CD4-positive, alpha-beta T cell treated with Interleukin-6 at 100 ng/mL for 8 hours (primary cell): ENCODE results near the gene VSTM4.

ENCODE experiments used
- DNase-seq: peaks from one replicate; pipeline ENCODE4 v3.0.0-alpha.2; 2020; ENCODE audit warnings: mixed read lengths, low spot score

The VSTM4 gene

GRCh38 chr10:49141541-49142332, 26.4 kb upstream of the VSTM4 start:
- no peak for DNase-seq

GRCh38 chr10:49140304-49141177, 25.2 kb upstream of the VSTM4 start:
- no peak for DNase-seq

DNA sequence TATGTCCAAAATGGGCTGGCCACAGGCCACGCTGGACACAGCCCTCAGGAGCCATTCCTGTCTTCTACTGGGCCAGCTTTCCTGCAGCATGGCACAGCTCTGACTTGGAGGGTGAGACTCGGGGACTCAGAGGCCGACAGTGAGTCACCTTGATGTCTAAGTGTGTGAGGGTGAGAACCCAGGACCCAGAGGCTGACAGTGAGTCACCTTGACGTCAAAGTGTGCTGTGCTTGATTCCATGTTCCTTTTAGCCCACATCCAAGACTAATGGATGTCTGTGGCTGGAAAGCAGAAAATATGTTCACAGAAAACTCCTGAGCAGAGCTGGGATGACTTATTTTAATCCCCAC, 24.5 kb upstream of the VSTM4 start:
- DNase-seq, result no peak

- no peak for DNase-seq
Observed at GRCh38 chr10:49139028-49139845, 23.9 kb upstream of the VSTM4 start.

- no peak for DNase-seq
Observed at GRCh38 chr10:49138361-49138891, 23.1 kb upstream of the VSTM4 start.

GRCh38 chr10:49136525-49136924, 21.2 kb upstream of the VSTM4 start:
- no peak for DNase-seq

GRCh38 chr10:49135575-49136313, 20.4 kb upstream of the VSTM4 start:
- no peak for DNase-seq

GRCh38 chr10:49134327-49134726, 19.0 kb upstream of the VSTM4 start:
- no peak for DNase-seq

GRCh38 chr10:49133706-49134248, 18.5 kb upstream of the VSTM4 start, which contains the start of gene FAM170B:
FAM170B (minus strand) TSS chr10:49134021; CDS start chr10:49133918, 103 bp downstream.
- DNase-seq, result no peak

GRCh38 chr10:49132362-49132737, 17.0 kb upstream of the VSTM4 start:
- DNase-seq, result no peak

DNA sequence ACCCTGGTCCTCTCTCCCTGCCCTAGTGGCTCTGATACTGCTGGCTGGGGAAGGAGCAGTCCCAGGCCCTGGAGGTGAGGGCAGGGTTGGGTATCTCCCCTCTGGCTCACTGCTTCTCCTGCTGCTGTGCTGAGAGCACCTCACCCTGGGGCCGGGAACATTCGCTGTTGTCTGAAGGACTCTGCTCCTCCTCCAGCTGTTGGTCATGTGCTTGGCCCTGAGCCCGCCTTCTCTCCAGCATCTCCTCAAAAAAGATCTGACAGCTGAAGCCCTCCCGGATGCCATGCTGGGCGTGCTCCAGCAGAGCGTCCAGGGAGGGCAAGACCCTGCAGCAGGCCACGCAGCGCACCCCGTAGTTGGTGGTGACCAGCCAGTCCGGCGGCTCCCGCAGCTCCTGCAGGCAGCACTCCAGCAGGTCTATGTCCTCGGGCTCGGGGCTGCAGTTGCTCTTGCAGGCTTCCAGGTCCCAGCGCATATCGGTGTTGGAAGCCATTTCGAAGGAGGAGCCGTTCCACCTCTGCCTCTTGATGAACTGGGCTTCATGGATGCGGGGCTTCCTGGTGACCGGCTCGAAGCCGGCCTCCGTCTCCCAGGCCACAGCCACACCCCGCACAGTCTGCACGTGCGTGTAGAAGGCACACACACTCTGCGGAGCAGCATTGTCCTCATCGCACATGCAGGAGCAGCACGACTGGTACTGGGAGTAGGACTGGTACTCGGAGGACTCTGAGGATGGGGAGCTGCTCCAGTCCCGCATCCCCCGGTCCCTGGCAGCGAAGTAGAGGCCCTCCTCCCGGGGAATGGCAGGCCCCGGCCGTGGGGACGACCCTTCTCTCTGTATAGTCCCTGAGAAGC, 16.4 kb upstream of the VSTM4 start:
- DNase-seq, result no peak

DNA sequence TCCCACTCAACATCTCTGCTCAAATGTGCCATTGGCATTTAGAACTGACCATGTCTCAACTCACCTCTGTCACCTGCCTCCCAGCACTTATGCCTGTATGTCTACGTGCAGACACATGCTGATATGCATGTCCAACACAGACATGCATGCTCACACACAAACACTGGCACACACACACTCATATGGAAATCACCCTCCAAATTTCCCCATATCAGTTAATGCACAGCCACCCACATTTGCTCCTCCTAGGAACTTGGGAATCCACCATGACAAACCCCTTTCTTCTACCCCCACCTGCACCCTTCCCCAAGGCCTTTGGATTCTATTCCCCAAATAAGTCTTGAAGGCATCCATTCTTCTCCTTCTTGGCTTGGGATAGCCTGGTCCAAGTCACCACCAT, 14.1 kb upstream of the VSTM4 start:
- DNase-seq, result no peak

GRCh38 chr10:49128854-49129253, 13.5 kb upstream of the VSTM4 start:
- DNase-seq, result no peak

GRCh38 chr10:49123981-49124950, 8.9 kb upstream of the VSTM4 start:
- DNase-seq, result no peak

GRCh38 chr10:49120911-49121310, 5.6 kb upstream of the VSTM4 start:
- no peak for DNase-seq

DNA sequence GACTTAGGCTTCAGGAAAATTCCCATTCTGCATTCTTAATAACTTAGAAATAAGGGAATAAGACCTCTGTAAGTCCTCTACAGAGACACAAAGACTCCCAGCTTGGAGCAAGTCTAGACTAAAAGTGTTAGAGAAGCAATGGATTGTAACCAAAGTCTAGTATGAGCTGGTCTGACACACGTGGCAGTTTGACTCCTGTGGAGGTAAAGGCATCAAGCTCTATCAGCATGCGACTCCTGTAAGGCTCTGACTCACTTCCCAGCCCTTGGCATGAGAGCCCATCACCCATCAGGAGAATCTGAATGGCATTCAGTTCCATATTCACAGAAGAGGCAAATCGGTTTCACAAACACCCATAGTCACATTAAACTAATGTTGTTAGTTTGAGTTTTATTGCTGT, 4.4 kb upstream of the VSTM4 start:
- DNase-seq, result no peak

- no peak for DNase-seq
Observed at GRCh38 chr10:49118430-49119074, 3.2 kb upstream of the VSTM4 start.

DNA sequence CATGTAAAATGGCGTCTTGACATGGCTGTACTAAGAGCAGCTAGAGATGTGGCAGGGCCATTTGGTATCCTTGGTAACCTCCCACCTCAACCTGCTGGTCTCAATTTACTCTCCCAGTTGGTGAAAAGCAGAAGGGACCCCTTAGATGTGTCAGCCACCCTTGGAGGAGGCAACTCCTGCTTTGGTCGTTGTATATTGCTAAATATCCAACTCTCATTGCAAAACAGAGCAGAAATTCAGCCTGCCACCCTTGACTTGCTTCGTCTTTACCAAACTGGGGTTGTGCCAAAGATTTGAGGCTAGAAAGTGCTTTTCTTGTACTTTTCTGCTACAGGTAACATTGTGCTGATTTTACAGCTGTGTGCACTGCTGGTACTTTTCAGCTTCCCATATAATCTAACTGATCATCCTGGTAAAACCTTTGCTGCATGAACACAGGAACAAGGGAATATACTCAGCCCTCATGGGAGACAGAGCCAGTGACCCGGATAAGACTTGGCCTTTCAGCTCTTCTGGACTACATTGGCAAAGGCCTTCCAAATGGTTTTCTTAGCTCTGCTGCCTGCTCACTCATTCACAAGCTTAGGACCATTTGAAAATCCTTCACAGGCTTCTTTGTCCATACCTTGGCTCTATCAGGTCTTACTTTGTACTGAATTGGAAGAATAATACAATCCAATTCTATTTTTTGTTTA, 2.2 kb upstream of the VSTM4 start:
- no peak for DNase-seq
